Choroid plexus epithelial cell (primary cell): ENCODE data around the gene FOXO1.

Experiments
- DNase-seq: peaks from one replicate; pipeline ENCODE4 v3.0.0-alpha.2; 2010; ENCODE audit warnings: low read depth
- H3K4me3 ChIP-seq: 2 replicates; pipeline ENCODE4 v1.5.1; 2011; ENCODE audit warnings: low read depth, mild to moderate bottlenecking, control low read depth, low read length, moderate library complexity
- TF ChIP-seq, protein P1 (sequence below): conservative IDR thresholded peaks from 2 replicates; pipeline ENCODE4 v1.5.1; 2011; ENCODE audit warnings: low read depth, mild to moderate bottlenecking, control low read depth, inconsistent platforms, low read length, moderate library complexity

Gene FOXO1

DNA sequence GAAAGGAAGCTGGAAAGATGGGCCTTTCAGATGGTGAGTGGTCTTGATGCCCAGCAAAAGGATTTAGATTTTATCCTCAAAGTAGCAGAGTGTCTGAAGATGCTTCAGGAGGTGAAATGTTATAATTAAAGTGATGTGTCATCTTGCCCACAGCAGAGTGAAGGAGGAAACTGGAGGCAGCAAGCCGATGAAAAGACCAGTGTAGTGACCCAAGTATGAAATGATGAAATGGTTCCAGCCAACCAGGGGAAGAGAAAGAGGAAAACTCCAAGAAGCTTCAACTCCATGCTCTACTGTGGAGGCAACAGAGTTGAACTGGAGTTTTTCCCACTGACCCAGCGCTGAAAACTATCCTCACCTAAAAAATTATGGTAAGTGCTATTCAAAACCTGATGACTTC, 66.7 kb downstream of the FOXO1 start:
- no peak for DNase-seq
- TF ChIP-seq, protein P1, sequence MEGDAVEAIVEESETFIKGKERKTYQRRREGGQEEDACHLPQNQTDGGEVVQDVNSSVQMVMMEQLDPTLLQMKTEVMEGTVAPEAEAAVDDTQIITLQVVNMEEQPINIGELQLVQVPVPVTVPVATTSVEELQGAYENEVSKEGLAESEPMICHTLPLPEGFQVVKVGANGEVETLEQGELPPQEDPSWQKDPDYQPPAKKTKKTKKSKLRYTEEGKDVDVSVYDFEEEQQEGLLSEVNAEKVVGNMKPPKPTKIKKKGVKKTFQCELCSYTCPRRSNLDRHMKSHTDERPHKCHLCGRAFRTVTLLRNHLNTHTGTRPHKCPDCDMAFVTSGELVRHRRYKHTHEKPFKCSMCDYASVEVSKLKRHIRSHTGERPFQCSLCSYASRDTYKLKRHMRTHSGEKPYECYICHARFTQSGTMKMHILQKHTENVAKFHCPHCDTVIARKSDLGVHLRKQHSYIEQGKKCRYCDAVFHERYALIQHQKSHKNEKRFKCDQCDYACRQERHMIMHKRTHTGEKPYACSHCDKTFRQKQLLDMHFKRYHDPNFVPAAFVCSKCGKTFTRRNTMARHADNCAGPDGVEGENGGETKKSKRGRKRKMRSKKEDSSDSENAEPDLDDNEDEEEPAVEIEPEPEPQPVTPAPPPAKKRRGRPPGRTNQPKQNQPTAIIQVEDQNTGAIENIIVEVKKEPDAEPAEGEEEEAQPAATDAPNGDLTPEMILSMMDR, result no peak

DNA sequence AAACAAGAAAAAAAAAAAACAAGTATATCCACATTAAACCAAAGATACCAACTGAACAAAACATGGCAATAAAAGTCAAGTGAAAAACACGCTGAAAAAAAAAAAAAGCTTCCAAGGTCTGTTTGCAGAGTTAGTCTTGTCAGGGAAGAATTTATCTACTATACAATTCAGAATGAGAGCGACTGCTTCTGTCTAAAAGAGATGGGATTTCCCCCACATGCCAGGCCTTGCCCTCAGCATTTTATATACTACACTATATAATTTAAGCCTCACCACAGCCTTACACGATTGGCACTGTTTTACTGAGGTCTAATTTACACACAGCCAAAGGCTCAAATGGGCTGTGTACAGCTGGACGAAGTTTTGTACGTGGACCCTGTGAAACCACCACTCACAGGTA, 67.3 kb downstream of the FOXO1 start:
- DNase-seq, result no peak
- TF ChIP-seq, protein P1, result no peak
- no peak overlapping the region for H3K4me3 ChIP-seq

More for the DNA sequence above, 66.7 kb downstream of the FOXO1 start:
- H3K4me3 ChIP-seq, result no peak overlapping the region

DNA sequence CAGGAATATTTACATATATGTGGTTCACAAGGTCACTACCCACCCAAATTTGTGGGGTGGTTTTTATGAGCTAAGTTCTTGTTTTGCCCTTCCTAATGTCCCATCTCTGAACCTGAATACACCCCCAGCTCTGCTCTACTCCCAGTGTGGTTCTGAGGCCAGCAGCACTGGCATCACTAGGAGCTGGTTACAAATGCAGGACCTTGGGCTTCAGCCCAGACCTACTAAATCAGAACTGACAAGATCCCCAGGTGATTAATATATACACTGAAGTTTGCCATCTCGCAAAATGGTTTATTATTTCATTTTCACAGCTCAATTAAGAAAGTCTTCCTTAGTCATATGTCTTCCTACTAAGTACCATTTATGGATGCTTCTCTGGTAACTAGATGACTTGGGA, 67.9 kb downstream of the FOXO1 start:
- H3K4me3 ChIP-seq, result no peak overlapping the region
- TF ChIP-seq, protein P1, result no peak
- DNase-seq, result no peak

DNA sequence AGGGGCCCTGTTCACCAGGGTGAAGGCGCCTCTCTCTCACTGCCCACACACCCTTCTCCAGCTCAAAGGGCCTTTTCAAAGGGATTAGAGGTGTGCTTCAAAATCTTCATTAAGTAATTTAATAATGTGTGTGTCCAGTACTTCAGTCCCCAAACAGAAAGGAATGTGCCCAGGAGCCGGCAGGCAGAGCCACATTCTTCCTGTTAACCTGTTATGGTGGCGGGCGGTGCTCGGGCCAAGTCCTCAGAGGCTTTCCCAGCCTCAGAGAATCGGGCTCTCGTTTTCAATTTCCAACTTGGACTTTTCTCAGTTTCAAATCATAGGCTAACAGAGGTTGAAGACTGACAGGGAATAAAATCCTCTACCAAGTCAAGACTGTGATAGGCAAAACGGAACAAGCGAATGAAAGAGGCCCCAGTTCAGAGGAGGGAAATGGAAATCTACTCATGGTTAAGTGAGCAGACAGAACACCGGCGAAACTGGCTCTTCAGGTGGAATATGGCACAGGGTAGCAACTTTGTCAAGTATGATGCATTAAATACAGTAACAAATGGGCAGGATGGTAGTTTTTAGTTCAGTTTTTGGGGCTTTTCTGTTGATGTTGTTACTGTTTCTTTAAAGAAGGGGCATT, 68.6 kb downstream of the FOXO1 start:
- DNase-seq, result no peak
- TF ChIP-seq, protein P1, result no peak
- H3K4me3 ChIP-seq, result no peak overlapping the region

DNA sequence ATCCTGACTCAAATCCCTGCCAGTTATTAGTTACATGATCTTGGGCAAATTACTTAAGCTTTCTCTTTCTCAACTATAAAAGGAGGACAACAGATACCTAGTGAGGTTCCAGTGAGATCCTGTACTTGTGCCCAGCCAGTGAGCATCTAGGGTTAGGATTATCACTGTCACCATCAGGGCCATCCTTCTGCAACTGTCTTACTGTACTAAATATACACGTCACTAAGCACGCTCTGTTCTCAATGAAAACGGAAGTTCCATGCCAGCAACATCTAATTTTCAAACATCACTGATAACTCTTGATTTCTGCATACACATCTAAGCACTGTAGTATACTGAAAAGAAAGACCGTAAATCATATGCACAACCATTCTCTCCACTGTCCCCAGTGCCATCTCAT, 70.0 kb downstream of the FOXO1 start:
- TF ChIP-seq, protein P1, result no peak
- H3K4me3 ChIP-seq, result no peak overlapping the region
- no peak for DNase-seq

DNA sequence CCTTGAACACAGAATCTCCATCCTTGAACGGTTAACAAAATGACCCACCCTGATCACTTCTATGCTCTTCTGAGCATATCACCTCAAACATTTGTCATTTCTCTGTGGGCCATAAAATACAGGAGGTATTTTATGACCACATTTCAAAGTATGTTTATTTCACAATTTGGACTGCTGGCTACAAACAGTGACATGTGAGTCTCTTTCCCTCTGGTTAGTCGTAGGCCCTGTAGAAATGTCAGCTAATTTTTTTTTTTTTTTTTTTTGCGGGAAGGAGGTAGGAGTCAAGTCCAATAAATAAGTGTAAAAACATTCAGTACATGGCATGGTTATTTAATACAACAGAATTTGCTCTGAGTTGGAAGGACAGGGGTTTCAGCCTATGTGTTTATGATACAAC, 70.7 kb downstream of the FOXO1 start:
- DNase-seq, result no peak
- no peak overlapping the region for H3K4me3 ChIP-seq
- TF ChIP-seq, protein P1, result no peak

DNA sequence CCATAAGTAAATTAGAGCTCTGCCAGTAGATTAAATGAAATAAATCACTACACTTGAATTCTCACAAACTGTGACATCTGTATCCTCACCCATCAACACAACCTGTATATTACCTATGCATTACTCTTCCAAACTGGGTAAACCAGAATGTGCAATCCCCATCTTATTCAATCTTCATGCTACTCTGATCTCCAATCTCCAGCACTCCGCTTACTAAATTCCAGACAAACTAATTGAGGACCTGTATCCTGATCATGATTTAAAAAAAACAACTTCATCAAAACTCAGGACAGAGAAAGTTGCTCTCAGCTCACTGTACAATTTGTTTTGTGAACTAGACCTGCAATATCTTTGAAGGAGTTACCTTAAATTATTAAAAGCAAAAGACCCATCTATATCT, 74.4 kb downstream of the FOXO1 start:
- TF ChIP-seq, protein P1, result no peak
- no peak for DNase-seq
- H3K4me3 ChIP-seq, result no peak overlapping the region
